Hepatocyte (in vitro differentiated cells): ENCODE results near the gene MEGF10.

Source experiments
- CTCF ChIP-seq: fragments of 200-600 bp; sonication (generic); IDR thresholded peaks from 2 replicates; pipeline ENCODE4 v1.5.1; 2016; ENCODE audit warnings: antibody characterized with exemption, mild to moderate bottlenecking; ENCODE audit not compliant: poor library complexity
- EZH2 ChIP-seq: fragments of 200-600 bp; sonication (generic); IDR thresholded peaks from 2 replicates; pipeline ENCODE4 v1.6.1; 2016; ENCODE audit warnings: antibody characterized with exemption, mild to moderate bottlenecking, borderline replicate concordance
- EZH2phosphoT487 ChIP-seq: fragments of 200-600 bp; sonication (generic); IDR thresholded peaks from one replicate; pipeline ENCODE4 v1.6.1; 2018; ENCODE audit warnings: antibody characterized with exemption, mild to moderate bottlenecking, low read depth, moderate library complexity; ENCODE audit not compliant: unreplicated experiment, severe bottlenecking

GRCh38 chr5:127386557-127386956, 96.0 kb downstream of the MEGF10 start:
- TF ChIP-seq CTCF (no peak), EZH2phosphoT487 (no peak), EZH2 (no peak)
